GM19240 (cell line): ENCODE data around the gene CD7.

Source experiments
- DNase-seq: peaks from one replicate; pipeline ENCODE4 v3.0.0; 2011; ENCODE audit warnings: low spot score; ENCODE audit not compliant: insufficient read length

The CD7 gene

DNA sequence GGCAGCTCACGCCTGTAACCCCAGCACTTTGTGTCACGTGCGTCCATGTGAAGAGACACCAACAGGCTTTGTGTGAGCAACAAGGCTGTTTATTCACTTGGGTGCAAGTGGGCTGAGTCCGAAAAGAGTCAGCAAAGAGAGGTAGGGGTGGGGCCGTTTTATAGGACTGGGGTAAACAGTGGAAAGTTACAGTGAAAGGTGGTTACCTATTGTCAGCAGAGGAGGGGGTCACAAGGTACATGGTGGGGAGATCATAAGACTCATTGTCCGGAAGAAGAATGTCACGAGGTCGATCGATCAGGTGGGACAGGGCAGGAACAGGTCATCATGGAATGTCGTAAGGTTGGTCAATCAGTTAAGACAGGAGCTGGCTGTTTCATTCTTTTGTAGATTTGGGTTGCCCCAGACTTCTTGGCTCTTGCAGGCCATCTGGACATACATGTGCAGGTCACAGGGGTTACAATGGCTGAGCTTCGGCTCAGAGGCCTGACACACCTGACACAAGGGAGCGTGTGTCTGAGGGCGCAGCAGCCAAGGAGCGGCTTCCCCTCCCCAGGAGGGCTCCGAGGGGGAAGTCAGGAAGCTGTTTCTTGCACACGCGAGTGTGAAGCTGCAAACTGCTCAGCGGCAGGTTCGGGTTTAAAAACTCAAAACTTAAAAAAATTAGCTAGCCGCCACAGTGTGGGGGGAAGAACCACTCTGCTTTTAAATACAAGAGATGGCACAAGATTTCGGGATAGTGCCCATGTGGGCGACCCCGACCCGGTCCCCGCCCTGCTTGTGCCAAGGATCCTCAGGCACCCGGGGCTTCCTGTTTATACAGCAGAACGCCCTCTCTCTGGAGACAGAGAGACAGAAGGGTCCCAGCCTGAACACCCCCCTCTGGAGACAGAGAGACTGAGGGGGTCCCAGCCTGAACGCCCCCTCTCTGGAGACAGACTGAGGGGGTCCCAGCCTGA is 29.2 kb upstream of the CD7 start:
- no peak for DNase-seq

GRCh38 chr17:82345151-82345976 is 28.0 kb upstream of the CD7 start:
- DNase-seq, result no peak

- no peak for DNase-seq
Observed at GRCh38 chr17:82344175-82344907, 26.9 kb upstream of the CD7 start.

- DNase-seq, result no peak
Observed at GRCh38 chr17:82343560-82343959, 26.2 kb upstream of the CD7 start.

GRCh38 chr17:82342361-82343079 is 25.1 kb upstream of the CD7 start:
- DNase-seq, result no peak

DNA sequence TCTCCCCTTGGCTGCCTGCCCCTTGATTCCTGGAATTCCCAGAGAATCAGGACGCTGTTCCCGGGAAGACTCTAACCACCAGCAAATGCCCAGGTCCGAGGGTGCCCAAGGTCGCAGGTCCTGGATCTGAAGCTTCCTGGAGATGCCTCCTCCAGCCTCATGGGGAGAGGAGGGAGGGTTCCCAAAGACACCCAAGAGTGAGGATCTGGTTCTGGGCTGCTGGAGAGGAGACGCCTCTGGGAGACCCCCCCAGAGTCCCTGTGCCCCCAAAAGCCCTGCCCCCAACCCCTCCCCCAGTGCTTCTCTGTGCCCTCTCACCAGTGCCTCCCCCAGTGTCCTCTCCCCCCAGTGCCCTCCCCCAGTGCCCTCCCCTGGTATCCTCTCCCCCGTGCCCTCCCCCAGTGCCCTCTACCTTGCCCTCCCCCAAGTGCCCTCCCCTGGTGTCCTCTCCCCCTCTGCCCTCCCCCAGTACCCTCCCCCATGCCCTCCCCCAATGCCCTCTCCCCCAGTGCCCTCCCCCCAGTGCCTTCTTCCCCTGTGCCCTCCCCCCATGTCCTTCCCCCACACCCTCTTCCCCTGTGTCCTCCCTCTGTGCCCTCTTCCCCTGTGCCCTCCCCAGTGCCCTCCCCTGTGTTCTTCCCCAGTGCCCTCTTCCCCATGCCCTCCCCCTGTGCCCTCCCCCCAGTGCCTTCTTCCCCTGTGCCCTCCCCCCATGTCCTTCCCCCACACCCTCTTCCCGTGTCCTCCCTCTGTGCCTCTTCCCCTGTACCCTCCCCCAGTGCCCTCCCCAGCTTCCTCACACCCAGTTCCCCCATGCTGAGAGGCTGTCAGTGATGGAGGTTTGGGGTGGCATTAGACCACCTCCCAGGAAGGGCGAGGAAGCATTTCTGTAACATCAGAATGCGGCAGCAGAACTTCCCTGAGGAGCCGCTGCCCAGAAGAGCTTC is 22.5 kb upstream of the CD7 start:
- DNase-seq, result no peak

- DNase-seq, result no peak
Observed at GRCh38 chr17:82338858-82339633, 21.6 kb upstream of the CD7 start.

DNA sequence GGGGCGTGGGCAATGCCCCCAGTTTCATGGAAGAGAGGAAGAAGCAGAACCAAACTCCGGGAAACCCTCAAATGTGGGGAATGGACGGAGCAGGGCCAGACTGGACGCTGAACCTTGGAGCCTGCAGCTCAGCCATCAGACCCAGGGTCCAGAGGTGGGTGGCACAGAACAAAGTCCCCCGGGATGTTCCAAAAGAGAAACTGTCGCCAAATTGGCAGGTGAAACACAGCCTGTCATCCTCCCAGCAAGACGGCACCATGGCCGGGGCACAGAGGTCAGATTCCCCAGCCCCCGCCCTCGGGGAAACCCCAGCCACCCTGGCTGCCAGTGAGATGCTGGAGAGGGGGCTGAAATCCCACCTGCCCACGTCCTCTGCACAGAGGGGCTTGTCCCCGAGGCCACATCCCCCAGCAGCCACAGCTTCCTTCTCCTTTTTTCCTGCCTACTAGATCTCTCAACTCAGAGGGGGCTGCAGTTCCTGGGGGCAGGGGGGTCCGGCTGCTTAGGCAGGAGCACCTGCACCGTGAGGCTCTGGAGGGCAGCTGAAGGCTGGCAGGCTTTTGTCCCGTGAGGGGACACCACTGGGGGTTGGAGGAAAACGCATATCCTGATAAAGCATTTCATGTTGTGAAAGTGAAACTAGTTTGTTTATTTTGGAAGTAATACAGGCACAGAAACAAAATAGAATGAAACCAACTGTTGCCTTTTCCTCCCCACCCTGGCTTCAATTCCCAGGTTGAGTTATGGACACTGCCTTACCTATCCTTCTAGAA is 17.4 kb upstream of the CD7 start:
- DNase-seq, result no peak

DNA sequence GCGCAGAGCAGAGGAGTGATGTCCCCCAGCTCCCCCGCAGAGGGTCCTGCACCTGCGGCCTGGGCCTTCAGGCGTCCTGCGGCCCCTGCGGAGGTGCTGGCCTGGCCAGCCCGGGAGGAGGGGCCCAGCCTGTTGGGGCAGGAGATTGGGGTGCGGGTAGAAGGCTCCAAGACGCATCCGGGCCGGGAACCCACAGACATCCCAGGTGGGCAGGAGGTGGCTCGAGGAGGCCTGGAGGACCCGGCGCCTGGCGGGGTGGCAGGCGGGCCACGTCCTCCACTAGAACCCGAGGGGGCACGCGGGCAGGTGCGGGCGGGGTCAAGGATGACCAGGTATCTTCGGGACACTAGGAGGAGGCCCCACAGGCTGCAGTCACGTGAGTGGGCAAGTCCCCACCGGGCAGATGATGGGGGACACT is 16.8 kb upstream of the CD7 start:
- DNase-seq, result no peak

- no peak for DNase-seq
Observed at GRCh38 chr17:82333279-82334171, 16.1 kb upstream of the CD7 start, which contains the start of gene SECTM1. Gene SECTM1 (minus strand): TSS chr17:82333766. CDS start chr17:82327240, 6,526 bp downstream.

DNA sequence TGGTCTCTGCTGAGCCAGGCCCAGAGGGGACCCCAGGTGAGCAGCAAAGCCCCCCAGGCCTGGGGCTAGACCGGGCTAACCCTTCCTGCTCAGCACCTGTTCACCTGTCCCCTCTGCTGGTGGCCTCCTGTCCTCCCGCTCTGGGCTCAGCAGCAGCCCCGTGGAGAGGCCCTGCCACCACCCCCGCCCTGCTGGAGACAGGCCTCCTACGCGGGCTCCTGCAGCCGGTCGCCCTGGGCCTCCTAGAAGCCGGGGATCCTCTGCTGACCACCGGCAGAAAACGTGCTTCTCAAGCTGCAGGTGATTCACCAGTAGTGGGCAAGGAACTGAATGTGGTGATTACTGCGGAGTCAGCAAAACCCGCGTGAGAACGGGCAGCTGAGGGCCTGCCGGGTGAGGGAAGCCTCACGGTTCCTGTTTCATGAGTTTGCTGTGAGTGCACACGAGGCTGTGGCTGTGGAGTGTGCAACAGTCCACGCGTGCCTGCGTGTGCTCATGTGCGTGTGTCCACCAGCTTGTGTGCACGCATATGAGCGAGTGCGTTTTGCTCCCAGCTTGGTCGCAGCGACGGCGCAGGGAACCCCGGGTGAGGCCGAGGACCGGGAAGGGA is 15.4 kb upstream of the CD7 start:
- DNase-seq, result no peak

- DNase-seq, result no peak
Observed at GRCh38 chr17:82331345-82331939, 14.0 kb upstream of the CD7 start.

DNA sequence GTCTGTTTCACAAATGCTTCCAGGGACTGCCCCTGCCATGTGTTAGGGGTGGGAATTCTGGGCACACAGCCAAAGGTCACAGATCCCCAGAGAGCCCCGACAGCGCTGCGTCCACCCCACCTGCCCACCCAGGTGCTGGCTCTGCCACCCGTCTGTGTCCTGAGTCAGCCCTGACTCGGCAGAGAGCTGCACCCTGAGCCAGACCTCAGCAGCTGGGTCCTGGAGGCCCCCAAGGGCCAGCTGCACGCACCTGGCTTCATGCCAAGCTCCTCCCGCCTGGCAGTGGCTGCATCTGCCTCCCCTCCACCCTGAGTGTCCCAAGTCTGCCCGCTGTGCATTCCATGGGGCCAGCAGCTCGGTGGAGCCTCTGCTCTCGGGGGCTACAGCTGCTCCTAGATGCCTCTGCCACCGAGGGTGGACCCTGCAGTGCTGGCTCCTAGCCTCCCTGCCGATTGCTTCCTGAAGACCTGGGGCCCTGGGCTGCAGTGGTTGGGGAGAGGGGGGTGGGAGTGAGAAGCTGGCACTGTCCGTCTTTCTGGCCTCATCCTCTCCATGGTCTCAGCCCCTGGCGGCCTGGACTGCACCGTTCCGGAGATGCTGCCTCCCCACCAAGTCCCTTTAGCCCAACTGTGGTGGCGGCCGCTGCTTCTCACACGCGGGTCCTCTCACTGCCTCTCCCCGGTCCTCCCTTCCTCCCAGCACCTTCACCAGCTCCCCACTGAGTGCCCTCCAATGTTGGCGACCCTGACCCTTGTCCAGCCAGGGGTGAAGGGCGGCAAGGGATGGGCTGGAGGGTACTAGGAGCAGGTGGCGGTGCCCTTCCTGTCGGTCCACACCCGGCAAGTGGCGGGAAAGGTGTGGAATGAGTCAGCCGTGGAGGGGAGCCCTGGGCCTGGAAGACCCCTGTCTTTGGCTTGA is 13.2 kb upstream of the CD7 start:
- no peak for DNase-seq

DNA sequence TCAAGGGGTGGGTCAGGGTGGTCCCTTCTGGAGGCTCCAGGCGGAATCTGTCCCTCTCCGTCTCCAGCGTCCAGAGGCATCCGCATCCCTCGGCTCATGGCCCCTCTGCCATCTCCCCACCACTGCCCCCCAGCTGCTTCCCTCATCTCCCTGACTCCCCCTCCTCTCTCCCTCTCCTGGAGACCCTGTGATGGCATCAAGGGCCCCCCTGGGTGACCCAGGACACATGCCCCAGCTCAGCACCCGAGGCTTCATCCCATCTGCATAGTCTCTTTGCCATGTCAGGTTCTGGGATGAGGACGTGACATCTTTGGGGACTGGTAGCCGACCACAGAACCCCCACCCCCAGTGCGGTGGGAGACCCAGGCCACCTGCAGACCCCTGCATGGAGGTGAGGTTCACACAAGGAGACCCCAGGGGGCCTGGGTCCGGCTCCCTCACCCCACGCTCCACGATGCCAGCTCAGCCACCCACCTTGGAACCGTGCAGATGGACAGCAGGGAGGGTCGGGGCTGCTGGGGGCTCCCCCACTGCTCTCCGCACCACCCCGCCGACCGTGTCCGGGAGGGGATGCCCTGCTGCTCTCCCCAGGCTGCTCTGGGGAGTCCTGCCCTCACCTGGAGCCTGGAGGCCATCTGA is 12.4 kb upstream of the CD7 start:
- no peak for DNase-seq

GRCh38 chr17:82328994-82329507 is 11.6 kb upstream of the CD7 start:
- no peak for DNase-seq
